NCI-H1694 (cell line): ENCODE measurements around the gene MTNR1A.

Experiments
- DNase-seq: peaks from one replicate; lab custom pipeline; 2025; lab: John Stamatoyannopoulos, UW

MTNR1A gene

GRCh38 chr4:186486172-186486571 lies 69.2 kb downstream of the MTNR1A start:
- DNase-seq = no peak

- DNase-seq = no peak
These were observed 69.8 kb downstream of the MTNR1A start for GRCh38 chr4:186485561-186486062.

DNA sequence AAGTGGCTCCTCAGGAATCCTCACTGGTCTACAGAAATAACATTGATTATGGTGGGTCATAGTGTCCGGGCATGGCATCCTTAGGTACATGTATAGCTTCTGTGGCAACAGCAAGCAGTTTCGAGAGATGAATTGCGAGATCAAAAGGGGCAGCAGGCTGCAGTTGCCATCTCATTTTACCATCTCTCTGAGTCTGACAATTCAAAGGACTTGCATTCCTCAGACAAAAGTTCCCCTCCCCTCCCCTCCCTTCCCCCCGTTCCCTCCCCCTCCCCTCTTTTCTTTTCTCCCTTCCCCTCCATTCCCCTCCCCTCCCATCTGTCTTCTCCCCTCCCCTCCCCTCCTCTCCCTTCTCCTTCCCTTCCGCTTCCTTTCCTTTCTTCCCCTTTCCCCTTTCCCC lies 70.2 kb downstream of the MTNR1A start:
- DNase-seq = no peak

- DNase-seq = no peak
These were observed 71.7 kb downstream of the MTNR1A start for GRCh38 chr4:186483656-186484055.
